DMS153 (cell line): ENCODE results near the gene LTBR.

ENCODE experiments used
- DNase-seq: peaks from one replicate; lab custom pipeline; 2025; lab: John Stamatoyannopoulos, UW

Gene LTBR

DNA sequence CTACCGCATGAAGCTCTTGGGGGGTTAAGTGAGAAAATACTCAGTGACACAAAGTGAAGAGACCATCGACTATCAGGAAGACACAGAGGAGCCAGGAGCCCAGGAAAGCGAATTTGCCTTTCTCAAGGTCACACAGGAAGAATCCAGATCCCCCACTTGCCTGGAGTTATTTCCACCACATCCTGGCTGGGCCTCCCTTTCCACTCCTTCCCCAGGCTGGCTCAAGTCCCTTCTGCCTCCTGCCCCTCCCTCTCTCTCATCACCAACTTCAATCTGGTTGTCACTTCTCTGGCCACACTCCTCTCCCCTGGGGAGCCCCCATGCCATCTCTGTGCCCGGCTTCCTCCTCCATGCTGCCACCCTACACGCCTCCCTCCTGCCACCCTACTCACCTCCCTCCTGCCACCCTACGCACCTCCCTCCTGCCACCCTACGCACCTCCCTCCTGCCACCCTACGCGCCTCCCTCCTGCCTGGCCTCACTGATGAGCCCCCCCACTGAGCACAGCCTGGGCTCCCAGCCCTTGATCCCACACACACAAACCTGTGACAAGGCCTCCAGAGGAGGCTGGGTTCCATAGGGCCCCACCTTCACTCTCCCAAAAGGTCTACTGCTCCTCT lies 14.9 kb upstream of the LTBR start:
- DNase-seq: no peak

DNA sequence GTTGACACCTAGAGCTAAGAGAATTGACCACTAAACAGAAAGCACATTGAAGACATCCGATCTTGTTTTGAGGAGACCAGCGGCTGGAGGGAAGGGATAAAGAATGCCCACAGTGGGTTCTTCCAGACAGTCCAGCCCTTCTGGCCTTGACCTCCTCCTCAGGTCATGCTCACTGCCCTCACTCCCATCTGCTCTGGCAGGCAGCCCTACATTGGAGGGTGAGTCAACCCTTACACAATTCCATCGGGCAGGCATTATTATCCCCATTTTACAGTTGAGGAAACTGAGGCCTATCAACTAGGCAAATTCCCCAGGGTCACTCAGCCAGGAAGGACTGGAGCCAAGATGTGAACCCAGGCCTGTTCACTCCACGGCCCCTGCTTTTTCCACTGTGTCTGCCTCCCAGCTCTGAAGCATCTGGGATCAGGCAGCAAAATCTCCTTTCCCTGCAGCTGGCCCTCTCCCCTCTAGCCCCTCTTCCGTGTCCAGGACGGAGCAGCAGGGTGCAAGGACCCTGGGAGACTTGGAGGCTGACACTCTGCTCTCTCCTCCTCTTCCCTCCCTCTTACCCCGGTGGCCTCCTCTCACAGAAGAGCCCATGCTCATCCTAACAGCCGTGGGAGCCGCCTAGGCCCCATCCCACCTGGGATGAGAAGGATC lies 13.9 kb upstream of the LTBR start:
- DNase-seq: no peak

DNA sequence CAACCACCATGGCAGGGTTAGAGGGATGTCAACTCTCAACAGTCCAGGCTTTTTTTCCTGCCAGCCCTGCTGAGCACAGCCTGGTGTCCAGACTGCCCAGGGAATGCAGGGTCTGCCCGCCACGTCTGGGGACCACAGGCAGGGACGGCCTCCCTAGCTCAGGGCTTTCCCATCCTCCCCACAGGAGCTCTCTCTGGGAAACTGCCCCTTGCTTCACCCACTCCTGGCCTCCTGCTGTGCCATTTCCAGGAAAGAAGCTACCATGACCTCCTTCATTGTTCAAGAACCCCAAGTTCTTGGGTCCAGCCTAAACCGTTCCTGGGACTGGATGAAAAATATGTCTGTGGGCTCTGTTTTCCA lies 13.4 kb upstream of the LTBR start:
- DNase-seq: no peak

GRCh38 chr12:6370994-6371754 lies 12.8 kb upstream of the LTBR start:
- peak; percentile 93 for DNase-seq

- DNase-seq: peak; percentile 81
These were observed 11.5 kb upstream of the LTBR start for GRCh38 chr12:6372403-6373003.

DNA sequence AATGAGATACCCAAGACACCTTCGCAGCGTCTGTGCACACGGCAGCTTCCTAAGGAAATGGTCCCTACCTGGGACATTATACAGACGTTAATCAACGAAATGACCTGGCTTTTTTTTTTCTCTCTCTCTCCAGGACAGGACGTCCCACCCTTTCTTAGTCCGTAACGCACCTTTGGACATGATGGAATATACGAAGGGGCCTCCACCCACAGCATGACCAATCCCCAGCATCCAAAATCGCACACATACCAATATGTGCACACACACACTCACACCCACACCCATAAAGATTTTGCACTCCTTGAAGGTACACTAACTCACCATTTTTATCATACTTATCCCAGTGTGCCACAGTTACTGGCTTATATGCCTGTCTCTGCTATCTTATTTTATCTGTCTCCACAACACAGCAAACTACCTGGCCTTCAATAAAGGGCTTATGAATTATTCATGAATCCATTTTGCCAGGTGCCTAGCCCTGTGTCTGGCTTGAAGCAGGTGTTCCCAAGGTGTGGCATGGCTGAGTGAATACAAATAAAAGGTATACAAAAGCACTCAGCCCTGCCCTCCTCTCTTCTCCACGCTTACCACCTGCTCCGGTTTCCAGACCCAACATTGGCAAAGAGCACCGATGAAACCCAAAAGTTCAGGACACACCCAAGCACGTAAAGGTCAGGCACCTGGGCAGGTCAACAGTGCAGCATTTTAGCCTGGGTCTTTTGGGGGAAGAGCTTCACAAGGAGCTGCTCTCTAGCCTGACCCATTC lies 10.8 kb upstream of the LTBR start:
- DNase-seq: peak; percentile 95

GRCh38 chr12:6374028-6374785 lies 9.8 kb upstream of the LTBR start:
- DNase-seq: no peak

- no peak for DNase-seq
These were observed 9.2 kb upstream of the LTBR start for GRCh38 chr12:6374786-6375160.

GRCh38 chr12:6375269-6376078 lies 8.5 kb upstream of the LTBR start, which contains the start of gene SCNN1A:
SCNN1A (minus strand) TSS chr12:6375563; CDS start chr12:6374783, 780 bp downstream.
- peak; percentile 78 for DNase-seq

DNA sequence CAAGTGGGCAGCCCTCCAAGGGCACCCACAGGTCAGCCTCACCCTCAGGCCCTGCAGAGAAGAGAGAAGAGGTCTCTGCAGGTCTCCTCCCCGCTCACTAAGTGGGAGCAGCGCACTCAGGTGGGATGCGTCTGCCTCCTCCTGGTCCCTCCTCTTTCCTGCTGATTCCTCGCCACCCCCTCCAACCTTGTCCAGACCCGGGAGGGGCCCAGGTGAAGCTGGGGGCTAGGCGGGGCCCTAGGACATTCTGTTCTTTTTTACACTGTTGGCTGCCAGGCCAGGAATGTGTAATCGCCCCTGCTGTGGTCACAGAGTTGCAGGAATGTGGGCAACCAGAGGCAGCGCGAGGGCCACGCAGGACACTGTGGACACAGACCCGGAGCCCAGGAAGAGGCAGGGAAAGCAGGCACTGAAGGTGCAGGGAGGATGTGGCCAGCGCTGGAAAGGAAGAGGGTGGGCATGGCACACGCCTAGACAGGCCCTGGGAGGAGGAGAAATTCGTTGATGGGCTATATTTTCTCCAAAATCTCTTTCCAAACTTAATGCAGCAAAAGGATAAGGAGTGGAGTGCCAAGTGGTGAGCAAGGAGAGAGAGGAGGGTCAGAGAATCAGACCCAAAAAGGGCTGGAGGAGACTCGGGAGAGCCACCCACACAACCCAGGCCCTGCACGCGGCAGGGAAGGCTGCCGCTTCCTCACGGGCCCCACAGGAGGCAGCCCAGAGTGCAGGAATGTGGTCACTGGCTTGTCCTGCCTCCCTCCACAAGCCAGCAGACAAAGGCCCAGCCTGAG lies 7.7 kb upstream of the LTBR start:
- peak; percentile 11 for DNase-seq

GRCh38 chr12:6376870-6377666 lies 6.9 kb upstream of the LTBR start:
- no peak for DNase-seq

DNA sequence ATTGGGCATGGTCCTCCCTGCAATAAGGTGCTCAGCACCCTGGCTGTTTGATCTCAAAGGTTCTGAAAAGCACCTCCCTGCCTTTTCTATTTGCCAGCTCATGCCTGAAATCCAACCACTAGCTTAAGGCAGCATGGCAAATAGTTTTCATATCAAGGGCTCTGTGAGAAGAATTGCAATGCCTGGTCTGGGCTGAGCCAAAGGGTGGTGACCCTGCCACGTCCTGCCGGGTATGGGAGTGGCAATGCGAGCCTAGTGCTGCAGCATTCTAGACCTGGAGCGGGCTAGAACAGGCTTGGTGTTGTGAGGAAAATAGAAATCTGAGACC lies 6.3 kb upstream of the LTBR start:
- no peak for DNase-seq

GRCh38 chr12:6378709-6379472 lies 5.1 kb upstream of the LTBR start:
- no peak for DNase-seq

DNA sequence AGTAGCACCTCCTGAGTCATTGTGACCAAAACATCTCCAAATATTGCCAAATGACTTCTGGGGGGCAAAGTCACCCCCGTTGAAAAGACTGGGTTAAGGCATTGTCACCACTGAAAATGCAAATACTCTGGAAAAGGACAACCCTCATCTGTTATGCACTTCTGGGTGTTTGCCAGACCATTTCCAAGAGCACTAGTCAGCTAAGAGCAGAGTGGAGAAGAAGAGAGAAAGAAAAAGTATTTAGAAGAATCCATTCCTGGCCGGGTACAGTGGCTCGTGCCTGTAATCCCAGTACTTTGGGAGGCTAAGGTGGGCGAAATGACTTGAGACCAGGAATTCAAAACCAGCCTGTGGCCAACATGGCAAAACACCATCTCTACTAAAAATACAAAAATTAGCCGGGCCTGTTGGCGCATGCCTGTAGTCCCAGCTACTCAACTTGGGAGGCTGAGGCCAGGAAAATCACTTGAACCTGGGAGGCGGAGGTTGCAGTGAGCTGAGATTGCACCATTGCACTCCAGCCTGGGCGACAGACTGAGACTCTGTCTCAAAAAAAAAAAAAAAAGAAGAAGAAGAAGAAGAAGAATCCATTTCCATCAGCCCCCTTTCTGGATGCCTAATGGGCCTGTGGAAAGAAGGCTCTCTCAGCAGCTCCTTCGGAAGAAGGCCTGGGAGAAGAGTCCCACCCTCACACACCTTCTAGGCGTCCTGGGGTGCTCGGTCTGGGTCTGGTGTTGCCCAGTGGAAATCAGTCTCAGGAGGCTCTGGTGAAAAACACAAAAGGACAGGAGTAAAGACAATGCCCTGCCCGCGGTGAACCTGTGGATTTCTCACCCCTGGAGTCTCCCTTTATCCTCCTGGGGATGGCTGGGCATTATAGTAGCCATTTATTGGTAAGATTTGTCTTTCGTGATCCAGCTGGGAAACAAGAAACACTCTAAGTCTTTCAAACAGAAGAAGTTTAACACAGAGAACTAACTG lies 3.5 kb upstream of the LTBR start:
- no peak for DNase-seq

GRCh38 chr12:6382371-6382770 lies 1.6 kb upstream of the LTBR start:
- DNase-seq: no peak

- DNase-seq: no peak
These were observed 980 bp upstream of the LTBR start for GRCh38 chr12:6382982-6383381.
